HepG2 (cell line): ENCODE data around the gene SMYD2. TPM values are rescaled to one million over a fixed set of nuclear protein-coding genes. Genes with fewer than 3 reads are reported as not detected.

Experiments
- ATAC-seq: fragments of 200-7000 bp; cut with Tn5 transposase; 3 replicates; pipeline ENCODE4 v1.9.1; 2020; ENCODE audit warnings: mild to moderate bottlenecking, moderate library complexity
- BruUV-seq: library from RNA; stranded (reverse); fragments of 400-500 nt; replicated peaks from 2 replicates; lab custom pipeline; 2021; lab: Mats Ljungman, UMichigan
- CTCF ChIA-PET: fragments of 300-600 bp; formaldehyde crosslinking; extraction: SDS; loops from one replicate; lab custom pipeline; 2021; ENCODE audit warnings: low total read pairs, inconsistent platforms, low intra/inter-chr PET ratio; lab: Yijun Ruan, JAX
- POLR2A ChIA-PET: fragments of 350-600 bp; sonication (Branson Sonifier 250); formaldehyde crosslinking; loops from one replicate; lab custom pipeline; 2020; ENCODE audit warnings: antibody characterized with exemption, inconsistent platforms; lab: Yijun Ruan, JAX
- DNase-seq: peaks from one replicate; pipeline ENCODE4 v3.0.0-alpha.2; 2015; ENCODE audit warnings: low spot score
- FAIRE-seq: peaks from 3 replicates; lab custom pipeline; 2011; peaks lifted over from hg19 to GRCh38; lab: Jason Lieb, UNC
- H2AFZ ChIP-seq: one replicate; pipeline ENCODE4 v1.6.1; 2011; ENCODE audit warnings: low read length, inconsistent platforms
- H3K27ac ChIP-seq: fragments of 300-600 bp; 3 replicates; pipeline ENCODE4 v1.8.0; 2011; ENCODE audit warnings: mixed run types, mild to moderate bottlenecking, mixed read lengths, low read length, inconsistent platforms; ENCODE audit not compliant: insufficient read depth; ENCODE audit errors: extremely low read length
- H3K27me3 ChIP-seq, 2 experiments: fragments of 200-600 bp in 1 of 2; 2 replicates in 1 of 2; 3 replicates in 1 of 2; pipeline versions ENCODE4 v1.6.0 to v1.8.0; 2011; ENCODE audit warnings: low read length in 2 of 2, mild to moderate bottlenecking in 2 of 2, moderate library complexity in 2 of 2, inconsistent platforms in 1 of 2; ENCODE audit not compliant: insufficient read depth in 2 of 2, control insufficient read depth in 1 of 2
- H3K36me3 ChIP-seq, 2 experiments: fragments of 200-600 bp in 1 of 2; replicated peaks in 1 of 2; 2 replicates in 1 of 2; 3 replicates in 1 of 2; pipeline versions ENCODE4 v1.5.1 to v1.8.0; 2011; ENCODE audit warnings: low read length in 2 of 2, inconsistent platforms in 1 of 2; ENCODE audit not compliant: insufficient read depth in 2 of 2, control insufficient read depth in 1 of 2
- H3K4me1 ChIP-seq: 2 replicates; pipeline ENCODE4 v1.5.1; 2012; ENCODE audit warnings: low read length, inconsistent platforms; ENCODE audit not compliant: insufficient read depth
- H3K4me2 ChIP-seq: 2 replicates; pipeline ENCODE4 v1.6.0; 2011; ENCODE audit warnings: low read depth, low read length, inconsistent platforms
- H3K4me3 ChIP-seq, 3 experiments: fragments of 200-600 bp in 1 of 3; sonication (generic), shearing (Covaris generic) in 1 of 3; replicated peaks in 1 of 3; 2 replicates each; pipeline ENCODE4 v1.5.1; 2011 to 2016; ENCODE audit warnings: low read length in 3 of 3, inconsistent platforms in 2 of 3, low read depth in 2 of 3, mild to moderate bottlenecking in 2 of 3, control low read depth in 1 of 3, mixed read lengths in 1 of 3; ENCODE audit not compliant: insufficient read depth in 1 of 3
- H3K79me2 ChIP-seq: one replicate; pipeline ENCODE4 v1.6.1; 2011; ENCODE audit warnings: low read length, inconsistent platforms; ENCODE audit not compliant: insufficient read depth
- H3K9ac ChIP-seq: 2 replicates; pipeline ENCODE4 v1.6.0; 2011; ENCODE audit warnings: mild to moderate bottlenecking, low read depth, low read length, inconsistent platforms; ENCODE audit not compliant: insufficient read depth
- H3K9me3 ChIP-seq: 2 replicates; pipeline ENCODE4 v1.5.1; 2012; ENCODE audit warnings: mild to moderate bottlenecking, low read length
- H4K20me1 ChIP-seq: 2 replicates; pipeline ENCODE4 v1.6.0; 2011; ENCODE audit warnings: inconsistent platforms, mild to moderate bottlenecking, low read length, moderate library complexity; ENCODE audit not compliant: insufficient read depth
- AGO2 ChIP-seq: fragments of 200-400 bp; formaldehyde crosslinking; optimal IDR thresholded peaks from 2 replicates; pipeline ENCODE3; 2017; ENCODE audit warnings: mild to moderate bottlenecking, low read depth, low read length, moderate library complexity
- CENPX ChIP-seq: sonication (generic); formaldehyde crosslinking; IDR thresholded peaks from 2 replicates; pipeline ENCODE4 v1.9.0; 2021; ENCODE audit warnings: mild to moderate bottlenecking, missing genetic modification reagents, moderate library complexity
- ELF4 ChIP-seq: sonication (generic); formaldehyde crosslinking; IDR thresholded peaks from 2 replicates; pipeline ENCODE4 v1.5.0; 2020; ENCODE audit warnings: missing genetic modification reagents, mild to moderate bottlenecking, moderate library complexity, borderline replicate concordance
- HNRNPH1 ChIP-seq: fragments of 200-400 bp; formaldehyde crosslinking; optimal IDR thresholded peaks from 2 replicates; pipeline ENCODE3; 2017; ENCODE audit warnings: mild to moderate bottlenecking, low read depth, low read length
- KLF11 ChIP-seq: IDR thresholded peaks from 2 replicates; pipeline ENCODE4 v1.6.1; 2016; ENCODE audit warnings: missing compliant biosample characterization
- NONO ChIP-seq, 2 experiments: fragments of 450-650 bp in 1 of 2; sonication (generic) in 1 of 2; formaldehyde crosslinking in 1 of 2; IDR thresholded peaks in 1 of 2; conservative IDR thresholded peaks in 1 of 2; 2 replicates each; pipeline versions ENCODE4 v1.6.1 to v1.8.0; 2017 to 2022; ENCODE audit warnings: mild to moderate bottlenecking in 1 of 2, missing genetic modification reagents in 1 of 2, moderate library complexity in 1 of 2
- PITX1 ChIP-seq: sonication (generic); formaldehyde crosslinking; IDR thresholded peaks from 2 replicates; pipeline ENCODE4 v1.5.1; 2020; ENCODE audit warnings: mild to moderate bottlenecking, missing genetic modification reagents
- POLR2AphosphoS5 ChIP-seq: IDR thresholded peaks from 2 replicates; pipeline ENCODE4 v1.6.1; 2012; ENCODE audit warnings: low read depth, low read length
- POLR2G ChIP-seq: fragments of 200-400 bp; formaldehyde crosslinking; IDR thresholded peaks from 2 replicates; pipeline ENCODE4 v1.6.1; 2018; ENCODE audit warnings: mild to moderate bottlenecking, low read depth, low read length, moderate library complexity
- TOE1 ChIP-seq: sonication (generic); formaldehyde crosslinking; IDR thresholded peaks from 2 replicates; pipeline ENCODE4 v1.4.0; 2020; ENCODE audit warnings: mild to moderate bottlenecking, missing genetic modification reagents
- ZNF709 ChIP-seq: sonication (generic); formaldehyde crosslinking; IDR thresholded peaks from 2 replicates; pipeline ENCODE4 v1.5.0; 2020; ENCODE audit warnings: mild to moderate bottlenecking, missing genetic modification reagents
- ZNF777 ChIP-seq: sonication (generic); formaldehyde crosslinking; IDR thresholded peaks from 2 replicates; pipeline ENCODE4 v1.4.0; 2020; ENCODE audit warnings: missing genetic modification reagents
- whole genome bisulfite sequencing: methylation state at CpG from one replicate; pipeline ENCODE4 v1.1.6; 2017; ENCODE audit warnings: low lambda C conversion rate; 5-methylcytosine and 5-hydroxymethylcytosine counted together
- in situ Hi-C: cut with HindIII; loops from 2 replicates; pipeline ENCODE4 v1.10.0; 2017; ENCODE audit warnings: low pct_unique_long_range_greater_than_20kb; ENCODE audit not compliant: extremely low pct_ligation_motif_present
- intact Hi-C: fragments of 100-400 bp; cut with micrococcal nuclease; formaldehyde crosslinking; loops from one replicate; pipeline ENCODE4 v1.10.0; 2022; ENCODE audit not compliant: unreplicated experiment
- polyA plus RNA-seq, 8 experiments: library from polyadenylated mRNA; depleted of rRNA in 3 of 8; stranded (reverse) in 7 of 8; unstranded in 1 of 8; fragments of >200 nt; fragmentation: Illumina TruSeq in 4 of 8; extraction: Trizol in 4 of 8; gene quantifications; 2 replicates each; pipeline versions ENCODE4 v1.2.1 to v1.2.3, GENCODE V29; 2011 to 2016; ENCODE audit warnings: low read depth in 4 of 8, missing spikeins in 1 of 8, mixed read lengths in 1 of 8; ENCODE audit not compliant: insufficient read depth in 1 of 8
- total RNA-seq, 5 experiments: library from RNA; depleted of rRNA; stranded (reverse); fragments of >200 nt; fragmentation: Illumina TruSeq; extraction: Trizol; gene quantifications; 2 replicates each; pipeline ENCODE4 v1.2.3, GENCODE V29; 2016; ENCODE audit warnings: low read depth in 1 of 5
- TF ChIP-seq, protein P1 (sequence below): sonication (generic); formaldehyde crosslinking; IDR thresholded peaks from 2 replicates; pipeline ENCODE4 v1.9.0; 2021; ENCODE audit warnings: missing genetic modification reagents, mild to moderate bottlenecking, borderline replicate concordance
- TF ChIP-seq, protein P2 (sequence below): sonication (generic); formaldehyde crosslinking; IDR thresholded peaks from 2 replicates; pipeline ENCODE4 v1.5.0; 2020; ENCODE audit warnings: missing genetic modification reagents
- TF ChIP-seq, protein P3 (sequence below): sonication (generic); formaldehyde crosslinking; IDR thresholded peaks from 2 replicates; pipeline ENCODE4 v1.4.0; 2020; ENCODE audit warnings: missing genetic modification reagents, mild to moderate bottlenecking, borderline replicate concordance
- TF ChIP-seq, protein P4 (sequence below): sonication (generic); formaldehyde crosslinking; IDR thresholded peaks from 2 replicates; pipeline ENCODE4 v1.4.0; 2020; ENCODE audit warnings: missing genetic modification reagents

Gene SMYD2
- total and polyA plus RNA-seq, 2 of the 13 experiments (the other 11 are each of a cell fraction or from before 2014, with no cell fraction given) = 72.7 to 139 TPM

DNA sequence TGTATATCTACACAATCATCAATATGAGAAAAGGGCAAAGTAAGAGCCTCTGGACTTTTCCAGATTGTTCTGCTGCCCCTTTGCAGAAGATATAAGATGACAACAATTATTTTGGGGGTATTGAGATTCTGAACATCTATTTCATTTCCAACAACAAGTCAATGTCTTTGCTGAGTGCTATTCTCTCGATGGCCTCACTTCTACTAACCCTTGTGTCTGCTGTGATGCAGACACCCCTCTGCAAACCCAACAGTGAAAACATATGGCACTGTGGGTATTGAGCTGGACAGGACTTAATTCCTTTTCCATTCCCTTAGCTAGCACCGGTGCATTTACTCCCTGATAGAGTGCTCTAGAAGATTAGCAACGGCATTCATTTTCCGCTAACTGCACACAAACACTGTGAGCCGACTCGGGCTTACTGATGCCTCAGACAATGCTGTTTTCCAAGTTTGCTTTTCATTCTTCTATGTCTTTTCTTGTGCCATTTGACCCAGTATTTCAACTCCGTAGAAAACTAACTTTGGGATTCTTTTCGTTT lies 33.4 kb upstream of the SMYD2 start:
- 18% methylated on average over 8 of the region's 8 CpGs for WGBS

More for the DNA sequence above, 33.4 kb upstream of the SMYD2 start:
- POLR2A ChIA-PET = no interaction called here
- Histone ChIP-seq H3K79me2 (no peaks in the 10 kb centered on the region), H3K9me3 (no peaks in the 10 kb centered on the region), H3K4me2 (no peak overlapping the region), H3K27ac (no peak overlapping the region), H4K20me1 (no peaks in the 10 kb centered on the region), H2AFZ (no peak overlapping the region), H3K4me3 (no peak overlapping the region), H3K27me3 (peaks cover 1 to 31% of the 10 kb centered on the region in 2 experiments; a peak in 3 of 5 replicates), H3K9ac (no peak overlapping the region), H3K4me1 (no peaks in the 10 kb centered on the region)
- no peak for FAIRE-seq
- no peak for DNase-seq
- in situ Hi-C loops (no loop called here), intact Hi-C loops (no loop called here)
- CTCF ChIA-PET = no interaction called here
- no peak for ATAC-seq
- no TSS peak for BruUV-seq
- TF ChIP-seq POLR2AphosphoS5 (no peak), AGO2 (no peak), POLR2G (no peak), HNRNPH1 (no peak), ZNF777 (CRISPR knock-in tag) (no peak), KLF11 (CRISPR knock-in tag) (no peak), PITX1 (CRISPR knock-in tag) (no peak), ZNF709 (CRISPR knock-in tag) (no peak), NONO (IDR thresholded peaks at IDR 0.05) (no peak), NONO (CRISPR knock-in tag; conservative IDR thresholded peaks at IDR 0.05) (no peak), TOE1 (CRISPR knock-in tag) (no peak), ELF4 (CRISPR knock-in tag) (no peak), CENPX (CRISPR knock-in tag) (no peak)
- TF ChIP-seq, protein P1, sequence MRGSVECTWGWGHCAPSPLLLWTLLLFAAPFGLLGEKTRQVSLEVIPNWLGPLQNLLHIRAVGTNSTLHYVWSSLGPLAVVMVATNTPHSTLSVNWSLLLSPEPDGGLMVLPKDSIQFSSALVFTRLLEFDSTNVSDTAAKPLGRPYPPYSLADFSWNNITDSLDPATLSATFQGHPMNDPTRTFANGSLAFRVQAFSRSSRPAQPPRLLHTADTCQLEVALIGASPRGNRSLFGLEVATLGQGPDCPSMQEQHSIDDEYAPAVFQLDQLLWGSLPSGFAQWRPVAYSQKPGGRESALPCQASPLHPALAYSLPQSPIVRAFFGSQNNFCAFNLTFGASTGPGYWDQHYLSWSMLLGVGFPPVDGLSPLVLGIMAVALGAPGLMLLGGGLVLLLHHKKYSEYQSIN = no peak
- TF ChIP-seq, protein P2, sequence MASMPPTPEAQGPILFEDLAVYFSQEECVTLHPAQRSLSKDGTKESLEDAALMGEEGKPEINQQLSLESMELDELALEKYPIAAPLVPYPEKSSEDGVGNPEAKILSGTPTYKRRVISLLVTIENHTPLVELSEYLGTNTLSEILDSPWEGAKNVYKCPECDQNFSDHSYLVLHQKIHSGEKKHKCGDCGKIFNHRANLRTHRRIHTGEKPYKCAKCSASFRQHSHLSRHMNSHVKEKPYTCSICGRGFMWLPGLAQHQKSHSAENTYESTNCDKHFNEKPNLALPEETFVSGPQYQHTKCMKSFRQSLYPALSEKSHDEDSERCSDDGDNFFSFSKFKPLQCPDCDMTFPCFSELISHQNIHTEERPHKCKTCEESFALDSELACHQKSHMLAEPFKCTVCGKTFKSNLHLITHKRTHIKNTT (CRISPR knock-in tag) = no peak
- TF ChIP-seq, protein P3, sequence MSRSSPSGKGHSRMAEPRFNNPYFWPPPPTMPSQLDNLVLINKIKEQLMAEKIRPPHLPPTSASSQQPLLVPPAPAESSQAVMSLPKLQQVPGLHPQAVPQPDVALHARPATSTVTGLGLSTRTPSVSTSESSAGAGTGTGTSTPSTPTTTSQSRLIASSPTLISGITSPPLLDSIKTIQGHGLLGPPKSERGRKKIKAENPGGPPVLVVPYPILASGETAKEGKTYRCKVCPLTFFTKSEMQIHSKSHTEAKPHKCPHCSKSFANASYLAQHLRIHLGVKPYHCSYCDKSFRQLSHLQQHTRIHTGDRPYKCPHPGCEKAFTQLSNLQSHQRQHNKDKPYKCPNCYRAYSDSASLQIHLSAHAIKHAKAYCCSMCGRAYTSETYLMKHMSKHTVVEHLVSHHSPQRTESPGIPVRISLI (CRISPR knock-in tag) = no peak
- TF ChIP-seq, protein P4, sequence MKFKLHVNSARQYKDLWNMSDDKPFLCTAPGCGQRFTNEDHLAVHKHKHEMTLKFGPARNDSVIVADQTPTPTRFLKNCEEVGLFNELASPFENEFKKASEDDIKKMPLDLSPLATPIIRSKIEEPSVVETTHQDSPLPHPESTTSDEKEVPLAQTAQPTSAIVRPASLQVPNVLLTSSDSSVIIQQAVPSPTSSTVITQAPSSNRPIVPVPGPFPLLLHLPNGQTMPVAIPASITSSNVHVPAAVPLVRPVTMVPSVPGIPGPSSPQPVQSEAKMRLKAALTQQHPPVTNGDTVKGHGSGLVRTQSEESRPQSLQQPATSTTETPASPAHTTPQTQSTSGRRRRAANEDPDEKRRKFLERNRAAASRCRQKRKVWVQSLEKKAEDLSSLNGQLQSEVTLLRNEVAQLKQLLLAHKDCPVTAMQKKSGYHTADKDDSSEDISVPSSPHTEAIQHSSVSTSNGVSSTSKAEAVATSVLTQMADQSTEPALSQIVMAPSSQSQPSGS (CRISPR knock-in tag) = no peak
- TF ChIP-seq, all 625 proteins: peak for 0
- H3K36me3 ChIP-seq = no peaks in the 10 kb centered on the region
